DOHH2 (cell line): ENCODE measurements around the gene CRAT.

Experiments used
- H3F3A ChIP-seq: fragments of 200-600 bp; sonication (generic), shearing (Covaris generic); 2 replicates; pipeline ENCODE4 v1.6.0; 2016; ENCODE audit warnings: antibody characterized with exemption, mild to moderate bottlenecking; ENCODE audit not compliant: control insufficient read depth, insufficient read depth
- H3K27ac ChIP-seq: fragments of 200-600 bp; sonication (generic); 2 replicates; pipeline ENCODE4 v1.5.1; 2014; ENCODE audit warnings: low read depth, mild to moderate bottlenecking, low read length, moderate library complexity
- H3K27me3 ChIP-seq: fragments of 200-600 bp; sonication (generic); 2 replicates; pipeline ENCODE4 v1.6.1; 2014; ENCODE audit warnings: mild to moderate bottlenecking, low read length, mixed read lengths; ENCODE audit not compliant: control insufficient read depth
- H3K36me3 ChIP-seq: fragments of 200-600 bp; sonication (generic); 2 replicates; pipeline ENCODE4 v1.6.1; 2014; ENCODE audit warnings: mild to moderate bottlenecking, low read length, moderate library complexity, mixed read lengths; ENCODE audit not compliant: control insufficient read depth
- H3K4me1 ChIP-seq: fragments of 200-600 bp; sonication (generic); 2 replicates; pipeline ENCODE4 v1.6.1; 2014; ENCODE audit warnings: mild to moderate bottlenecking, low read length, mixed read lengths; ENCODE audit not compliant: control insufficient read depth
- H3K4me2 ChIP-seq: fragments of 200-600 bp; sonication (generic); 2 replicates; pipeline ENCODE4 v1.6.0; 2014; ENCODE audit warnings: mild to moderate bottlenecking, low read length, moderate library complexity
- H3K4me3 ChIP-seq: fragments of 200-600 bp; sonication (generic); 2 replicates; pipeline ENCODE4 v1.5.1; 2014; ENCODE audit warnings: mild to moderate bottlenecking, low read length, mixed read lengths
- H3K79me2 ChIP-seq: fragments of 200-600 bp; sonication (generic); 2 replicates; pipeline ENCODE4 v1.6.1; 2014; ENCODE audit warnings: mild to moderate bottlenecking, low read length, mixed read lengths; ENCODE audit not compliant: control insufficient read depth
- H3K9me2 ChIP-seq: fragments of 200-600 bp; sonication (generic); replicated peaks from 2 replicates; pipeline ENCODE4 v1.6.1; 2014; ENCODE audit warnings: mild to moderate bottlenecking, low read length, mixed read lengths; ENCODE audit not compliant: control insufficient read depth
- H3K9me3 ChIP-seq: fragments of 200-600 bp; sonication (generic); 2 replicates; pipeline ENCODE4 v1.6.1; 2014; ENCODE audit warnings: antibody characterized with exemption, low read length, mixed read lengths; ENCODE audit not compliant: control insufficient read depth, insufficient read depth
- H4K20me1 ChIP-seq: fragments of 200-600 bp; sonication (generic); 2 replicates; pipeline ENCODE4 v1.6.0; 2014; ENCODE audit warnings: low read depth, mild to moderate bottlenecking, antibody characterized with exemption, low read length, moderate library complexity; ENCODE audit not compliant: control insufficient read depth, insufficient read depth
- CTCF ChIP-seq: fragments of 200-600 bp; sonication (generic); IDR thresholded peaks from one replicate; pipeline ENCODE4 v1.5.1; 2014; ENCODE audit warnings: antibody characterized with exemption, mild to moderate bottlenecking, low read depth, low read length; ENCODE audit not compliant: poor library complexity, severe bottlenecking
- EZH2phosphoT487 ChIP-seq: fragments of 200-600 bp; sonication (generic); IDR thresholded peaks from 2 replicates; pipeline ENCODE4 v1.6.1; 2017; ENCODE audit warnings: borderline replicate concordance, mild to moderate bottlenecking, antibody characterized with exemption, low read length, moderate library complexity, mixed read lengths

The CRAT gene

GRCh38 chr9:129100383-129101169, 10.0 kb downstream of the CRAT start:
- no peaks in the 10 kb centered on the region for H3F3A ChIP-seq
- H3K27ac ChIP-seq: no peak overlapping the region
- H3K4me1 ChIP-seq: no peaks in the 10 kb centered on the region
- no peaks in the 10 kb centered on the region for H3K79me2 ChIP-seq
- H3K36me3 ChIP-seq: no peaks in the 10 kb centered on the region
- H3K4me3 ChIP-seq: no peak overlapping the region
- no peak for TF ChIP-seq CTCF
- no peak for TF ChIP-seq EZH2phosphoT487
- H3K27me3 ChIP-seq: peaks cover 13% of the 10 kb centered on the region
- no peaks in the 10 kb centered on the region for H4K20me1 ChIP-seq
- no peaks in the 10 kb centered on the region for H3K9me2 ChIP-seq
- no peaks in the 10 kb centered on the region for H3K9me3 ChIP-seq
- no peak overlapping the region for H3K4me2 ChIP-seq

DNA sequence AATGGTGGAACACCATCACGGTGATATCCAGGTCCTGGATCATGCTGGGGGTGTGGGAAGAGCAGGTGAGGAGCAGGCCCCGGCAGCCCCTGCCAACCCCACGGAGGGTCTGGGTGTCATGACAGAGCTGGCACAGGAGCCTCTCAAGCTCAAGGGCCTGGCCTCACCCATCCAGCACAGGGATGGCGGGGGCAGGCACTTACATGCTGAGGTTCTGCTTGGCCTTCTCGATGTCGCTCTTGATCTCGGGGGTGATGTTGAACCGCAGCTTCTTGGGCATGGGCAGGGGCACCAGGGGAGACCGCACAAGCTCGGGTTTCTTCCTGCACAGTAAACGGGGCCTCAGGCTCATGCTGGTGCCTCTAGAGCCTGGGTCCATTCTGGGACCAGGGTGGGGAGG, 12.3 kb downstream of the CRAT start:
- H3K27me3 ChIP-seq: peaks cover 13% of the 10 kb centered on the region
- H4K20me1 ChIP-seq: no peaks in the 10 kb centered on the region
- no peaks in the 10 kb centered on the region for H3K36me3 ChIP-seq
- H3K9me3 ChIP-seq: no peaks in the 10 kb centered on the region
- H3K4me2 ChIP-seq: no peak overlapping the region
- H3F3A ChIP-seq: no peaks in the 10 kb centered on the region
- TF ChIP-seq EZH2phosphoT487 (no peak), CTCF (no peak)
- H3K9me2 ChIP-seq: no peaks in the 10 kb centered on the region
- H3K27ac ChIP-seq: no peak overlapping the region
- no peak overlapping the region for H3K4me3 ChIP-seq
- H3K4me1 ChIP-seq: no peaks in the 10 kb centered on the region
- no peaks in the 10 kb centered on the region for H3K79me2 ChIP-seq

DNA sequence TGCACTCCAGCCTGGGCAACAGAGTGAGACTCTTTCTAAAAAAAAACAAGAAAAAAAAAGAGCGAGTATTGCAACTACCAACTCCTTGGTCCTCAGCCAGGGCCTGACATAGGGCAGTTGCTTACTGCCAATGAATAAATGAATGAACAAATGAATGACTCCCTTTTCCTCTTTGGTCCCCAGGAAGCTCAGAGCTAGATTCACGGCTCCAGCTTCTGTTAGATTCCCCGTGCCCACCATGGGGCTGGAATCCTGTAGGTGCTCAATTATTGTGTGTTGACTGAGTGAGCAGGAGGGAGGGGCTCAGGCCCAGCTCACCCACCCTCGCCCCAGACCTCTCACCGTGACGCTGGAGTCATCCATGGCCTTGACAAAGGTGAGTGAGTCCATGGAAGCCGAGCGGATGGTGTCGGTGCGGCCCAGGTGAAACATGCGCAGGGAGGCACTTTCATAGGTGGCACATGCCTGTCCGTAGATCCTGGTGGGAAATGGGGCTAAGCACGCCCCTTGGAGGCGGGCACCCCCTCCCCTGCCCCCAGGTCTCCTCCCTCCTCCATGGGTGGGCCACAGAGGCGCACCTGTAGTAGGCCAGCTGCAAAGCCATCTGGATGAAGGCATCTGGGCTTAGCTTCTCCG, 12.8 kb downstream of the CRAT start:
- Histone ChIP-seq H4K20me1 (no peaks in the 10 kb centered on the region), H3K36me3 (no peaks in the 10 kb centered on the region), H3F3A (no peaks in the 10 kb centered on the region), H3K4me1 (no peaks in the 10 kb centered on the region), H3K9me3 (no peaks in the 10 kb centered on the region), H3K4me2 (no peak overlapping the region), H3K9me2 (no peaks in the 10 kb centered on the region), H3K27ac (no peak overlapping the region), H3K79me2 (no peaks in the 10 kb centered on the region), H3K4me3 (no peak overlapping the region), H3K27me3 (peaks cover 13% of the 10 kb centered on the region)
- TF ChIP-seq CTCF (no peak), EZH2phosphoT487 (no peak)
